Keratinocyte (primary cell): ENCODE results near the gene IL5RA. TPM values are rescaled to one million over a fixed set of nuclear protein-coding genes. Genes with fewer than 3 reads are reported as not detected.

Source experiments
- DNase-seq: peaks from one replicate; pipeline ENCODE4 v3.0.0-alpha.2; 2011; ENCODE audit warnings: low read depth, missing footprints, low spot score
- FAIRE-seq: peaks from 2 replicates; lab custom pipeline; 2011; peaks lifted over from hg19 to GRCh38; lab: Jason Lieb, UNC
- H2AFZ ChIP-seq: 2 replicates; pipeline ENCODE4 v1.6.0; 2012; ENCODE audit warnings: low read length, control low read depth, inconsistent platforms; ENCODE audit not compliant: control insufficient read depth
- H3K27ac ChIP-seq: 2 replicates; pipeline ENCODE4 v1.5.1; 2011; ENCODE audit warnings: low read length; ENCODE audit not compliant: control insufficient read depth, insufficient read depth
- H3K27me3 ChIP-seq: 3 replicates; pipeline ENCODE4 v1.6.0; 2011; ENCODE audit warnings: low read length; ENCODE audit not compliant: control insufficient read depth, insufficient read depth; ENCODE audit errors: extremely low read depth
- H3K36me3 ChIP-seq, 2 experiments: 2 replicates in 1 of 2; 3 replicates in 1 of 2; pipeline ENCODE4 v1.5.1; 2011; ENCODE audit warnings: low read length in 2 of 2, mild to moderate bottlenecking in 1 of 2; ENCODE audit not compliant: control insufficient read depth in 2 of 2, insufficient read depth in 2 of 2; ENCODE audit errors: extremely low read depth in 1 of 2
- H3K4me1 ChIP-seq: 3 replicates; pipeline ENCODE4 v1.5.1; 2011; ENCODE audit warnings: low read length; ENCODE audit not compliant: control insufficient read depth, insufficient read depth; ENCODE audit errors: extremely low read depth
- H3K4me2 ChIP-seq: 3 replicates; pipeline ENCODE4 v1.6.0; 2011; ENCODE audit warnings: low read depth, low read length; ENCODE audit not compliant: control insufficient read depth, insufficient read depth; ENCODE audit errors: extremely low read depth
- H3K4me3 ChIP-seq, 3 experiments: fragments of 200-600 bp in 1 of 3; sonication (generic) in 1 of 3; 2 replicates in 2 of 3; 3 replicates in 1 of 3; pipeline ENCODE4 v1.5.1; 2011 to 2016; ENCODE audit warnings: low read length in 3 of 3, mild to moderate bottlenecking in 3 of 3, control low read depth in 2 of 3, inconsistent platforms in 1 of 3, low read depth in 1 of 3, mixed read lengths in 1 of 3, mixed run types in 1 of 3, moderate library complexity in 1 of 3; ENCODE audit not compliant: control insufficient read depth in 2 of 3, insufficient read depth in 2 of 3; ENCODE audit errors: extremely low read depth in 1 of 3
- H3K79me2 ChIP-seq: 2 replicates; pipeline ENCODE4 v1.6.0; 2012; ENCODE audit warnings: low read length; ENCODE audit not compliant: control insufficient read depth, insufficient read depth
- H3K9ac ChIP-seq: 3 replicates; pipeline ENCODE4 v1.6.0; 2011; ENCODE audit warnings: low read length; ENCODE audit not compliant: control insufficient read depth, insufficient read depth; ENCODE audit errors: extremely low read depth
- H3K9me1 ChIP-seq: 3 replicates; pipeline ENCODE4 v1.6.0; 2011; ENCODE audit warnings: low read length; ENCODE audit not compliant: control insufficient read depth, insufficient read depth; ENCODE audit errors: extremely low read depth
- H3K9me3 ChIP-seq: 2 replicates; pipeline ENCODE4 v1.5.1; 2012; ENCODE audit warnings: low read depth, low read length; ENCODE audit not compliant: control insufficient read depth
- H4K20me1 ChIP-seq: 3 replicates; pipeline ENCODE4 v1.6.0; 2011; ENCODE audit warnings: low read length; ENCODE audit not compliant: control insufficient read depth, insufficient read depth; ENCODE audit errors: extremely low read depth
- CTCF ChIP-seq, 3 experiments: IDR thresholded peaks in 1 of 3; conservative IDR thresholded peaks in 1 of 3; optimal IDR thresholded peaks in 1 of 3; 2 replicates in 2 of 3; 3 replicates in 1 of 3; pipeline versions ENCODE3 to v1.5.1; 2011; ENCODE audit warnings: low read length in 3 of 3, mild to moderate bottlenecking in 3 of 3, moderate library complexity in 2 of 3, control low read depth in 1 of 3, inconsistent platforms in 1 of 3; ENCODE audit not compliant: insufficient read depth in 2 of 3; ENCODE audit errors: extremely low read depth in 1 of 3
- EZH2 ChIP-seq: IDR thresholded peaks from one replicate; pipeline ENCODE4 v1.6.1; 2012; ENCODE audit warnings: inconsistent platforms, mild to moderate bottlenecking, low read length, moderate library complexity
- dilution Hi-C: fragments of 300-500 bp; cut with MboI; formaldehyde crosslinking; loops from one replicate; pipeline ENCODE4 v1.7.0; 2020; ENCODE audit warnings: low sequenced_read_pairs; ENCODE audit not compliant: extremely low pct_ligation_motif_present
- polyA plus RNA-seq, 5 experiments: library from polyadenylated mRNA; depleted of rRNA in 3 of 5; stranded (reverse) in 3 of 5; stranded (forward) in 1 of 5; unstranded in 1 of 5; fragments of >200 nt; gene quantifications; 1 replicate in 1 of 5; 2 replicates in 3 of 5; 3 replicates in 1 of 5; pipeline versions ENCODE4 v1.2.1 to v1.2.3, GENCODE V29; 2011 to 2012; ENCODE audit warnings: missing spikeins in 2 of 5, low read depth in 1 of 5, low replicate concordance in 1 of 5

The IL5RA gene
- polyA plus RNA-seq, 1 donor (not counting 4 experiments of a cell fraction or from before 2014, with no cell fraction given) = not detected

GRCh38 chr3:3109407-3110298, 521 bp downstream of the IL5RA start:
- no peak for FAIRE-seq
- TF ChIP-seq CTCF (optimal IDR thresholded peaks at IDR 0.05 in 1 of 3, IDR thresholded peaks at IDR 0.05 in 1 of 3, conservative IDR thresholded peaks at IDR 0.05 in 1 of 3; ENCODE audit: extremely low read depth in 1 of 3, insufficient read depth in 2 of 3, low read length in 3 of 3) = no peak
- no peak for TF ChIP-seq EZH2
- Histone ChIP-seq H3K27ac (no peak overlapping the region), H3K4me1 (no peaks in the 10 kb centered on the region), H4K20me1 (no peaks in the 10 kb centered on the region), H3K9me1 (no peaks in the 10 kb centered on the region), H3K27me3 (no peaks in the 10 kb centered on the region), H2AFZ (no peak overlapping the region), H3K4me3 (no peak overlapping the region), H3K36me3 (no peaks in the 10 kb centered on the region), H3K4me2 (no peak overlapping the region), H3K9me3 (no peaks in the 10 kb centered on the region), H3K79me2 (no peaks in the 10 kb centered on the region), H3K9ac (no peak overlapping the region)
- no peak for DNase-seq
- dilution Hi-C loops = no loop called here

GRCh38 chr3:3107858-3108257, 2.3 kb downstream of the IL5RA start:
- no peak for DNase-seq
- Histone ChIP-seq H3K27ac (no peak overlapping the region), H3K9me3 (no peaks in the 10 kb centered on the region), H3K36me3 (no peaks in the 10 kb centered on the region), H3K4me3 (no peak overlapping the region), H3K9me1 (no peaks in the 10 kb centered on the region), H3K4me2 (no peak overlapping the region), H3K4me1 (no peaks in the 10 kb centered on the region), H3K79me2 (no peaks in the 10 kb centered on the region), H2AFZ (no peak overlapping the region), H4K20me1 (no peaks in the 10 kb centered on the region), H3K9ac (no peak overlapping the region), H3K27me3 (no peaks in the 10 kb centered on the region)
- TF ChIP-seq EZH2 = no peak
- no peak for TF ChIP-seq CTCF (optimal IDR thresholded peaks at IDR 0.05 in 1 of 3, IDR thresholded peaks at IDR 0.05 in 1 of 3, conservative IDR thresholded peaks at IDR 0.05 in 1 of 3; ENCODE audit: extremely low read depth in 1 of 3, insufficient read depth in 2 of 3, low read length in 3 of 3)
- no peak for FAIRE-seq
- dilution Hi-C loops = no loop called here
